HG03039 (cell line): ENCODE data around the gene LRP3.
"Not testable (repeated sequence)": the region's sequence is repeated elsewhere in the genome, so short reads cannot be mapped to it uniquely, and the experiment has no call there.

Source experiments
- ATAC-seq: cut with Tn5 transposase; IDR thresholded peaks from one replicate; pipeline ENCODE4 v1.9.1; 2021; ENCODE audit warnings: mild to moderate bottlenecking, moderate library complexity; ENCODE audit not compliant: unreplicated experiment

Gene LRP3

DNA sequence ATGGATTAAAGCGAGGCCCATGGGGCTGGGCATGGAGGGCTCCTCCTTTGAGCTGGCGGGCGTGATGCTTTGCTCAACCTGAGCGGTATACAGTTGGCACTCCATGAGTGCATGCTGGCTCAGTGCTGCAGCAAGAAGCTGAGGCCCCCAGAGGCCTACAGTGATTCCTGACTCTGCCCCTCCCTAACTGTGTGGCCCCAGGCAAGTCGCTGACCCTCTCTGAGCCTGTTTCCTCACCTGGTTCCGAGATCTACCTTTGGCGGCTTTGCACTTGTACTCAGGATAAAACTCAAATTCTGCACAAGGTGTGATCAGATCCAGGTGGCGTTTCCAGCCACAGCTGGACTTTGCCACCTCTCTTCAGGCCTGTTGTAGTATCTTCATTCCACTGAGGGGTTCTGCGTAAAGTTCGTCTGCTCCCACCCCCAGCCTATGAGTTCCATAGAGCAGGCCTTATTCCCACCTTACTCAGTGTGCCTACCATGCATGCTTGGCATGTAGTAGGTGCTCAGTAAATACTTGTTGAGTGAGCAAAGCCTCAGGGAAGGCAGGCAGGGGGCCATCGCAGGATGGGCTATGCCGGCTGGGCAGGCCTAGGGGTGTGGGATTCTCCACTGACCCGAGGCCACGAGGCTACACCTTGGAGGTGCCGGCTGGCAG is 7.9 kb downstream of the LRP3 start:
- ATAC-seq: no peak

- ATAC-seq: no peak
Measured at GRCh38 chr19:33202546-33203507, 8.7 kb downstream of the LRP3 start.

DNA sequence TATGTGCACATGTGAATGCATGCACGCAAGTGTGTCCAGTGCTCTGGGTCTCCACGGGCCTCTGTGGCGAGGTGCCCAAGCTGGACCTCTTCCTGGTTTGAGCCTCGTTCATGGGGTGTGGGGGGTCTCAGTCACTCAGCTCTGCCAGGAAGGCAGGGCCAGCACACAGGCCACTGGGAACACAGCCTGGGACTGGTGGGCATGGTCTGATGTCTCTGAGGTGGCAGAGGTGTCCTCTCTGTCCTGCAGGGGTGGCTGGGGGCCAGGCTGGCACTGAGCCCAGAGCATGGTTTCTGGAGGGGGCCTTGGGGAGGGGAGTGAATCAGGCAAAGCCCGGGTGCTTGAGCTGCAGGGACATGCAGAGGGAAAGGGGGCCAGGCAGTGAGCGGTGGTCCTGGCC is 9.4 kb downstream of the LRP3 start:
- no peak for ATAC-seq

DNA sequence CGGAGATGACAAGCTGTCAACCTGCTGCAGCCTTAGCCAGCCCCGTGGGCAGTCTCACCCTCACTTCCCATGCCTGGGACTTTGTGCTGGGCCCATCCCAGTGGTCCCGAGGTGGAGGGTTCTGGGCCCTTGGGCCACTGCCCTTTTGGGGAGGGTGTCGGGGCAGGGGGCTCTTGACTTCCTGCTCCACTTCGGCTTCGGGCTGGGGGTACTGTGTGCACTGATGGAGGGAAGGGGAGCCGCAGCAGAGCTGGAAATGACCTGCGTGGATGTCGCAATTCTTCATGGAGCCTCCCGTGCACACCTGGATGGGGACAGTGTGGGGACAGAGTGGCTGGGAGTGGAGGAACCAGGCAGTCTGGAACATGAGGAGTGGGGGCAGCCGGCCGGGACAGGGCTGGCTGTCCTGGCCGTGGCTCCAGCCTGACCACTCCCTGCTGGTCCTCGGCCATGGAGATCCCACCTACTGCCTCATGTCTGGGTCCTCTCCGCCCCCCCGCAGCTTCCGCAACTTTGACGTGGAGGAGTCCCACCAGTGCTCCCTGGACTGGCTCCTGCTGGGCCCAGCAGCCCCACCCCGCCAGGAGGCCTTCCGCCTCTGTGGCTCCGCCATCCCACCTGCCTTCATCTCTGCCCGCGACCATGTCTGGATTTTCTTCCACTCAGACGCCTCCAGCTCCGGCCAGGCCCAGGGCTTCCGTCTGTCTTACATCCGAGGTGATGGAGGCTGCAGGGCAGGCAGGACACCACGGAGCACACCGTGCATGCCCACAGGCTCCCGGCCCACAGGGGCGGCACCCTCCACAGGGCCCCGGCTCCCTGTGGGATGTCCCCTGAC is 10.2 kb downstream of the LRP3 start:
- ATAC-seq: no peak

- no peak for ATAC-seq
Measured at GRCh38 chr19:33205110-33205509, 11.0 kb downstream of the LRP3 start.

- ATAC-seq: no peak
Measured at GRCh38 chr19:33205531-33206260, 11.6 kb downstream of the LRP3 start.

DNA sequence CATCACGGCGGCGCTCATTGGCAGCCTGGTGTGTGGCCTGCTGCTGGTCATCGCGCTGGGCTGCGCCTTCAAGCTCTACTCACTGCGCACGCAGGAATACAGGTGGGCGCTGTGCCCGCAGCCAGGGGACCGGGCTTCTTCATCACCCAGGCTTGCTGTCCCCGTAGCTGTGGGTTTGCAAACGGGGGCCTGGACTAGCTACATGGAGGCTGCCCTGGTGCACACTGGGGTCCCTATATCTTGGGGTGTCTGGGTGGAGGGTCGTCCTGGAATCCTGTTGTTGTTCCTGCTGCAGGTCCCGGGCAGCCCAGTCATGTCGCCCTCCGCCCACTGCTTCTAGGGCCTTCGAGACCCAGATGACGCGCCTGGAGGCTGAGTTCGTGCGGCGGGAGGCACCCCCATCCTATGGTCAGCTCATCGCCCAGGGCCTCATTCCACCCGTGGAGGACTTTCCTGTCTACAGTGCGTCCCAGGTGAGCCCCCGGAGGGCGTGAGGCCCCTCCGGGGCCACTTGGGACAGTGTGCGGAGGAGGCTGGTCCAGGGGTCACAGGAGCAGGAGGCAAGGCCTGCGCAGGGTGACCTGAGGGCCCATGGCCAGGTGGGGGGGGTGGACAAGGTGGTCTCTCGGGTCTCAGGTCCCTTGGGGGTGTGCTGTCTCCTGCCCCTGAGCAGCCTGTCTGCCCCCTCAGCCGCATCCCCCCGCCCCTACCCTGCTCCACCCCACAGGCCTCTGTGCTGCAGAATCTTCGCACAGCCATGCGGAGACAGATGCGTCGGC is 12.3 kb downstream of the LRP3 start:
- ATAC-seq: no peak

DNA sequence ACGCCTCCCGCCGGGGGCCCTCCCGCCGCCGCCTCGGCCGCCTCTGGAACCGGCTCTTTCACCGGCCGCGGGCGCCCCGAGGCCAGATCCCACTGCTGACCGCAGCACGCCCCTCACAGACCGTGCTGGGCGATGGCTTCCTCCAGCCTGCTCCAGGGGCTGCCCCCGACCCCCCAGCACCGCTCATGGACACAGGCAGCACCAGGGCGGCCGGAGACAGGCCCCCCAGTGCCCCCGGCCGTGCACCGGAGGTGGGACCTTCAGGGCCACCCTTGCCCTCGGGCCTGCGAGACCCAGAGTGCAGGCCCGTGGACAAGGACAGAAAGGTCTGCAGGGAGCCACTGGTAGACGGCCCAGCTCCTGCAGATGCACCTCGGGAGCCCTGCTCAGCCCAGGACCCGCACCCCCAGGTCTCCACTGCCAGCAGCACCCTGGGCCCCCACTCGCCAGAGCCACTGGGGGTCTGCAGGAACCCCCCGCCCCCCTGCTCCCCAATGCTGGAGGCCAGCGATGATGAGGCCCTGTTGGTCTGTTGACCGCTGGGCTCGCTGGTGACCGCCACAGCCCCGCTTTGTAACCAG is 13.0 kb downstream of the LRP3 start:
- no peak for ATAC-seq

DNA sequence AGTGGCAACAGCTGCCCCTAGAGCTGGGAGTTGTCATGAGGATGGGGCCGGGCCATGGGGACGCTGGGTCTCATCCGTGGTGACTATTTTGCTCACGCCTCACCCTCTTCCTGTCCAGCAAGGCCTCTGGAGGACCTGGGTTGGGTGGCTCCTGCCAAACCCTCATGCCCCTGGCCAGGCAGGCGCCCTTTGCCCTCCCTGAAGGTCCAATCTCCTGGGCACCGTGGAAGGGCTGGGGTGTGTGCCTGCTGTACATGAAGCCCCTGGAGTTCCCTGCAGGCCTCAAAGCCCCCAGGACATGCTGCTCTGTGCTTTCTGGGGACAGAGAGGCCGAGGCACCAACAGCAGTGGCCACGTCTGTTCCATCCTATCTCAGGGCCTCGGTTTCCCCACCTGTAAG is 13.8 kb downstream of the LRP3 start:
- no peak for ATAC-seq

- no peak for ATAC-seq
Measured at GRCh38 chr19:33208371-33208895, 14.3 kb downstream of the LRP3 start.

- no peak for ATAC-seq
Measured at GRCh38 chr19:33208904-33209849, 15.0 kb downstream of the LRP3 start.

DNA sequence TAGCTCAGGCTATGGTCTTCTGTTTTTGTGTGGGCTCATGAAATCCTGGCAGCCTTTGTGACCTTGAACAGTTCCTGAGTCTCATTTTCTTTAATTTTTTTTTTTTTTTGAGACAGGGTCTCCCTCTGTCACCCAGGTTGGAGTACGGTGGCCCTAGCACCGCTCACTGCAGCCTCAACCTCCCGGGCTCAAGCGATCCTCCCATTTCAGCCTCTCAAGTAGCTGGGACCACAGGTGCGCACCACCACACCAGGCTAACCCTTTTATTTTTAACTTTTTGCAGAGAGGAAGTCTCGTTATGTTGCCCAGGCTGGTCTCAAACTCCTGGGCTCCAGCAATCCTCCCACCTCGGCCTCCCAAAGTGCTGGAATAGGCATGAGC is 15.7 kb downstream of the LRP3 start:
- not testable (repeated sequence) for ATAC-seq

GRCh38 chr19:33210266-33210940 is 16.3 kb downstream of the LRP3 start:
- ATAC-seq: no peak

- ATAC-seq: no peak
Measured at GRCh38 chr19:33211794-33212435, 17.8 kb downstream of the LRP3 start.

DNA sequence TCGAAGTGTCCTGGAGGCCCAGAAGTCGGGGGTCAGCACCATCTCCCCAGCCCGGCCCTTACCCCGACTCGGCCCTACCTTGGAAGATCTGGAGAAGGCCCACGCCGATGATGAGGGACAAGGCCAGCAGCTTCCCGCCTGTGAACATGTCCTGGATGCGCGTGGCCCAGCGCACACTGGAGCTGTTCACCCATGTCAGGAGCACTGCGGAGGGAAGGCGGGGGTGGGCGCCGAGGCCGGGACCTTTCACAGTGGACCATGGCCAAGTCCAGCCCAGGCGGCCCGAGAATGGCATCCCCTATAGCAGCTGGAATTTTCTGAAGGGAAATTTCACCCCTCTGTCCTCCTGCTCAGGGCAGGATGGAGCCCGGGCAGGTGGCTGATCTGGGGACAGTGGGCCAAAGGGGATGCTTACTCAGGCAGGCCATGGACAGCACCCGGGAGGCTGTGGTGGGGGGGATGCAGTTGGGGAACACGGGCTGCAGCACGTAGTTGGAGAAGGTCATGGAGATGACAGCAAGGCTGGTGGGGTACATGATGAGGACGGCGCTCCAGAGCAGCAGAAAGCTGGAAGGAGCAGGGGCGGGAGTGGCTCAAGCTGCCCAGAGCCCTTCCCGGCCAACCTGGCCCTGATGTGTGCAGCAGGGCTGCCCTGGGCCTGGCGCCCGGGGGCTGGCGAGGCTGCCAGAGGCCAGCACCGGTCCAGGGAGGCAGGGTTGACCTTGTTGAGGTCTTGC is 18.5 kb downstream of the LRP3 start:
- ATAC-seq: no peak

GRCh38 chr19:33214596-33214995 is 20.5 kb downstream of the LRP3 start:
- ATAC-seq: no peak
